ENCODE measurements around the gene DYNLT4. TPM values are rescaled to one million over a fixed set of nuclear protein-coding genes. Genes with fewer than 3 reads are reported as not detected.

Gene DYNLT4
- 0.16 TPM in 1 of 2 replicates, not detected in the other for total RNA-seq

GRCh38 chr1:44806704-44807363, at the start of gene DYNLT4:
DYNLT4 (minus strand) TSS chr1:44807351; CDS start chr1:44806668, 683 bp downstream.

GRCh38 chr1:44842862-44843655, 35.9 kb upstream of the DYNLT4 start, which contains the start of gene PTCH2:
PTCH2 (minus strand) TSS chr1:44843253; CDS start chr1:44842932, 321 bp downstream.

GRCh38 chr1:44808063-44808937, 1.1 kb upstream of the DYNLT4 start, which contains the start of gene BTBD19:
BTBD19 (plus strand) TSS chr1:44808523; CDS start chr1:44808821, 298 bp downstream.

GRCh38 chr1:44799770-44800584, 7.2 kb downstream of the DYNLT4 start, which contains the start of gene PLK3:
PLK3 (plus strand) TSS chr1:44800377; CDS start chr1:44800464, 87 bp downstream.

DNA sequence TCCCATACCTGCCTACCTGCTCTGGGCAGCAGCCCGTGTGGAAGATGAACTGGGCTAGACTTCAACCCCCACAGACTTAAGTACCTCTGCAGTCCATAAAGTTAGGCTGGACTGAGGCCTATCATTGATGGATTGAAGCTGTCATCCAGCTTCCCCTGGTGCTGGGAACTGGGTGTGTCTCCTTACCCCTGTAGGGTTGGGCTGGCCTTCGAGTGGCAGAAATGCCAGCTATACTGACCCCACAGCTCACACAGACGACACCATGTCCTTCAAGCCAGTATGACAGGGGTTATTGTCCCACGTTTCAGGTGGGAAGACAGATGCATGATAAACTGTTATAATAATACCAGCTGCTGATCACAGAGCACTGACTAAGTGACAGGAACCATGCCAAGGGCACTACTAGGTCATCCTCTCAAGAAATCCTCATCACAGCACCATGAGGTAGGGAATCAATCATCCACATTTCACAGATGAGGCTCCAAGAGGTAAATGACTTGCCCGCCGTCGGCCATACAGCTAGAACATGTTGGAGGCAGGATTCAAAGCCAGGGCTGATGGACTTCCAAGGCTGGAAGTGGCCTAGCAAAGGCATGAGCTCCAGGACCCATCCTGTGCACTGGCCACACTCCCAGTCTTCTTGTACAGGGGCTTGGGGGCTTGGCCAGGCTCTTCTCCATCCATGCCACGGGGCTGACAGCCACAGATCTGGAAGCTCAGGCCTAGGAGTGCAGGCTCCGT, 18.9 kb downstream of the DYNLT4 start, which contains the start of gene BEST4:
BEST4 (minus strand) TSS at position 51 of the 741 bp plus-strand sequence. CDS start 465 bp downstream, outside the sequence.

DNA sequence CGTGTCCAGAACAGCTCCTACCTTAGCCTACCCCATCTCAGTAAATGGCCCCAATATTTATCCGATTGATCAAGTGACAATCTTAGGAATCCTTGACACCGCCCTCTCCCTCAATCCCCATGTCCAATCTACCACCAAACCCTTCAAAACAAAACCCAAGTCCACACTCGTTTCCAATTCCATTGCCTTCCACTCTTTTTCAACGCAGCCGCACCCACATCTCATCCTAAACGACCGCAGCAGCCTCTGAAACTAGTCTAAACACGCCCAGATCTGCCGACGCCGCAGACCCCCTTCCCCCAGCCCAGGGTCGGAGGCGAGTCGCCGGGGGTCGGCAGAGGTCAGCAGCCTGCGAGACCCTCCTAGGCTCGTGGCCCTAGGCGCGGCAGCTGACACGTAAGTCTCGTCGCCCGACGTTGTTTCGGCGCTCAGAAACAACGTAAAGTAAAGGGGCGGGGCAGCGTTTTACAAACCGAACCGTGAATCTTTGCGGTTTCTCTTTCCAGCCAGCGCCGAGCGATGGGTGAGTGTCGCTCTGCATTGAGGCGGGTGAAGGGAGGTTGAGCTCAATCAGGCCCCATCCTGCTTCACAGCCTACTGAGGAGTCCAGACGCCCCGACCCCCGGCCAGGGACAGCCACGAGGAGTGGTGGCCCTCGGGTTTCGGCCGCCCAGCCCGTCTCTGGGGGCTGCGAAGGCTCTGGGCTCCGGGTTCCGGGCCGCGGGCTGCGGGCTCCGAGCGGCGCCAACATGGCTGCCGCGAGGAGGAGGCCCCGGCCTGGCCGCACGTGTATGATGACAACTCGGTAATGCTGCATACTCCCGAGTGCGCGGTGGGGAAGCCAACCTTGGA, 31.8 kb downstream of the DYNLT4 start, which contains the start of gene RPS8:
RPS8 (plus strand) TSS at position 463 of the 852 bp plus-strand sequence; CDS start at position 520, 57 bp downstream.

Other genes starting within 250 kb of the DYNLT4 start
- 3.9 and 8.1 TPM in 2 replicates for gene TMEM53, start 132.9 kb downstream of the DYNLT4 start, total RNA-seq
- gene ARMH1, start 132.6 kb downstream of the DYNLT4 start, total RNA-seq: not detected in 2 replicates
- gene RNU5D-1, start 76.2 kb downstream of the DYNLT4 start, total RNA-seq: not detected in 2 replicates
- gene KIF2C, start 67.5 kb downstream of the DYNLT4 start, total RNA-seq: 6.1 and 10.4 TPM in 2 replicates
- 2,598 and 3,490 TPM in 2 replicates for gene RPS8, start 31.8 kb downstream of the DYNLT4 start, total RNA-seq
- not detected in 2 replicates for gene BEST4, start 19.2 kb downstream of the DYNLT4 start, total RNA-seq
- gene PLK3, start 7.0 kb downstream of the DYNLT4 start, total RNA-seq: 17.9 and 18.1 TPM in 2 replicates
- gene BTBD19, start 1.2 kb upstream of the DYNLT4 start, total RNA-seq: 2.7 and 6.2 TPM in 2 replicates
- gene PTCH2, start 35.9 kb upstream of the DYNLT4 start, total RNA-seq: 0.18 TPM in 1 of 2 replicates, not detected in the other
- gene EIF2B3, start 179.2 kb upstream of the DYNLT4 start, total RNA-seq: 20.9 and 32.4 TPM in 2 replicates
- gene HECTD3, start 204.0 kb upstream of the DYNLT4 start, total RNA-seq: 23.0 and 26.5 TPM in 2 replicates
- gene UROD, start 204.9 kb upstream of the DYNLT4 start, total RNA-seq: 119 TPM in 2 replicates

Data from cardiac atrium fibroblast (primary cell).